Heart left ventricle (tissue), 16 donors: ENCODE measurements around the gene DYSF. TPM values are rescaled to one million over a fixed set of nuclear protein-coding genes. Genes with fewer than 3 reads are reported as not detected.

Experiments used
- ATAC-seq, 4 donors: fragments of 200-7000 bp; cut with Tn5 transposase; one replicate each; pipeline ENCODE4 v1.9.1; 2020 to 2022; ENCODE audit warnings: moderate library complexity in 4 of 4, mild to moderate bottlenecking in 3 of 4, moderate number of reproducible peaks in 1 of 4
- DNase-seq, 5 donors: peaks; one replicate each; pipeline ENCODE4 v3.0.0-alpha.2; 2020
- H3K27ac ChIP-seq, 12 donors: fragments of 200-600 bp; sonication (generic) in 4 of 12; one replicate each; pipeline versions ENCODE4 v1.5.0 to v1.8.0; 2016 to 2022; ENCODE audit warnings: mild to moderate bottlenecking in 2 of 12
- H3K27me3 ChIP-seq, 9 donors: fragments of 200-600 bp; sonication (generic) in 2 of 9; one replicate each; pipeline versions ENCODE4 v1.5.1 to v1.8.0; 2016 to 2022; ENCODE audit warnings: mild to moderate bottlenecking in 3 of 9
- H3K36me3 ChIP-seq, 9 donors: fragments of 200-600 bp; sonication (generic) in 2 of 9; one replicate each; pipeline versions ENCODE4 v1.5.0 to v1.8.0; 2018 to 2022; ENCODE audit warnings: mild to moderate bottlenecking in 2 of 9
- H3K4me1 ChIP-seq, 12 donors: fragments of 200-600 bp; sonication (generic) in 4 of 12; one replicate each; pipeline versions ENCODE4 v1.5.0 to v1.8.0; 2016 to 2022; ENCODE audit warnings: mild to moderate bottlenecking in 3 of 12
- H3K4me3 ChIP-seq, 12 donors: fragments of 200-600 bp; sonication (generic) in 4 of 12; one replicate each; pipeline versions ENCODE4 v1.5.0 to v1.8.0; 2017 to 2022; ENCODE audit warnings: mild to moderate bottlenecking in 9 of 12, moderate library complexity in 4 of 12
- H3K9me3 ChIP-seq, 12 donors: fragments of 200-600 bp; sonication (generic) in 4 of 12; one replicate each; pipeline versions ENCODE4 v1.5.0 to v1.8.0; 2016 to 2022; ENCODE audit warnings: mild to moderate bottlenecking in 1 of 12
- POLR2A ChIP-seq, 2 donors: fragments of 450-650 bp; IDR thresholded peaks; one replicate each; pipeline ENCODE4 v1.6.1; 2017; ENCODE audit warnings: antibody characterized with exemption in 2 of 2, mild to moderate bottlenecking in 2 of 2, moderate library complexity in 2 of 2
- WGBS, 4 donors: extraction: QIAGEN DNeasy Blood & Tissue Kit in 2 of 4; methylation state at CpG; one replicate each; pipeline versions ENCODE4 v1.1.5 to v1.1.7; 2013 to 2018; 5-methylcytosine and 5-hydroxymethylcytosine counted together
- intact Hi-C, 10 donors: fragments of 100-400 bp; cut with DNase I; formaldehyde crosslinking; loops; one replicate each; pipeline versions ENCODE4 v1.11.1 to v1.14.2; 2022
- polyA plus RNA-seq, 2 donors: library from polyadenylated mRNA; stranded (reverse); fragments of 200-250 nt; gene quantifications; one replicate each; pipeline ENCODE4 v1.2.3, GENCODE V29; 2013
- total RNA-seq, 9 donors: library from RNA; depleted of rRNA in 2 of 9; stranded (reverse); fragments of >200 nt in 2 of 9; fragmentation: NEBNext Ultra II Directional in 3 of 9; extraction: Animal tissue kit (Norgen Biotek cat#: 25700) in 3 of 9; gene quantifications; one replicate each; pipeline versions ENCODE4 v1.1.0 to v1.2.4, GENCODE V29; 2016 to 2023
- TF ChIP-seq, protein P1 (sequence below), 12 donors: fragments of 200-600 bp; sonication (generic) in 4 of 12; IDR thresholded peaks; one replicate each; pipeline versions ENCODE4 v1.5.0 to v1.8.0; 2018 to 2022; ENCODE audit warnings: antibody characterized with exemption in 12 of 12, mild to moderate bottlenecking in 5 of 12
- donor health status: ischemic (EF 13 %, LVEDD 7.1; RV severe dilation, severe dysfunction).
- donor health status: healthy with polysubstance abuse.
- donor health status: DM: no; HTN: yes; CAD: no.
- donor health status: DM: no; HTN: no; CAD: no.
- donor health status: ischemic (EF 25% LVEDD 6.9; RV normal size, moderate dysfunction).
- donor health status: ischemic (EF 25% LVEDD 5.7; RV mildly dilated, moderate dysfunction).
- donor health status: healthy.
- donor health status: DM: yes; HTN: yes; CAD: no.
- donor health status: ischemic (EF 35%, LVEDD 5.7; RV mildly dilated, moderate dysfunction).
- donor health status: nonischemic (EF 11% LVEDD 7.7; RV severe dilation, severe dysfunction).
- donor health status: DM: yes; HTN: yes; CAD: no.
- donor health status: PGD.
- donor health status: ischemic (EF 29% LVEDD 5.4; RV normal size, mild dysfunction).
- donor health status: nonischemic (EF 23%, LVEDD 6.1; RV moderate dilation, normal function).

The DYSF gene
- total and polyA plus RNA-seq, 11 donors: 25.5 to 99.9 (median 78.6) TPM

DNA sequence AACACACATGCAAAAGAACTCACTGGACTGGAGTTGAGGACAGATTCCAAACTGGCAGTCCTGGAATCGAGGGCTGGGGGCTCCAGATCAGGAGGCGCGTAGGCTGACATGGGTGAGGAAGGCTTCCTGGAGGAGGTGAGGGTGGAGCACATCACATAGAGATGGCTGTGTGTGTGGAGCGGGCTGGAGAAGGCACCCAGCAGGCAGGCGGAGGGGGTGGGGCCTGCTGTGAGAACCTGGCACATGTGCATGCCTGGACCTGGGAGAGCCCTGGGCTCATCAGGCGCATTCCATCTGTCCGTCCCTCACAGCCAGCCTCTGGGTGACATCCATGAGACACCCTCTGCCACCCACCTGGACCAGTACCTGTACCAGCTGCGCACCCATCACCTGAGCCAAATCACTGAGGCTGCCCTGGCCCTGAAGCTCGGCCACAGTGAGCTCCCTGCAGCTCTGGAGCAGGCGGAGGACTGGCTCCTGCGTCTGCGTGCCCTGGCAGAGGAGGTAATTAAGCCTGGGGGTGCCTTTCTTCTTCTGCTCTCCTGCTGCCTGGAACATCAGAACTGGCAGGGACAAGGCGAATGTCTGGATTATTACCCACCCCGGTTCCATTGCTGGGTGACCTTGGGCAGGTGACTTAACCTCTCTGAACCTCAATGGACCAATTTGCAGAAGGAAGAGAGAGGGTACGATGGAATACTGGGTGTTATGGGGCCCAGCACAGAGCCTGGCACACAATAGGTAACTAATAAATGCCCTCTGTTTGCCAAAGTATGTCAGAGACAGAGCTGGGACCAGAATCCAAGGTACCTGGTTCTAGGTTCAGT lies 108.3 kb downstream of the DYSF start:
- DNase-seq: peak in 1 of 5 donors; percentile 37
- intact Hi-C loops: no loop called here
- H3K4me3 ChIP-seq: no peak overlapping the region
- peaks cover 0 to 55% (median 18%) of the 10 kb centered on the region in 9 donors for H3K36me3 ChIP-seq
- H3K9me3 ChIP-seq: no peaks in the 10 kb centered on the region
- TF ChIP-seq, protein P1, sequence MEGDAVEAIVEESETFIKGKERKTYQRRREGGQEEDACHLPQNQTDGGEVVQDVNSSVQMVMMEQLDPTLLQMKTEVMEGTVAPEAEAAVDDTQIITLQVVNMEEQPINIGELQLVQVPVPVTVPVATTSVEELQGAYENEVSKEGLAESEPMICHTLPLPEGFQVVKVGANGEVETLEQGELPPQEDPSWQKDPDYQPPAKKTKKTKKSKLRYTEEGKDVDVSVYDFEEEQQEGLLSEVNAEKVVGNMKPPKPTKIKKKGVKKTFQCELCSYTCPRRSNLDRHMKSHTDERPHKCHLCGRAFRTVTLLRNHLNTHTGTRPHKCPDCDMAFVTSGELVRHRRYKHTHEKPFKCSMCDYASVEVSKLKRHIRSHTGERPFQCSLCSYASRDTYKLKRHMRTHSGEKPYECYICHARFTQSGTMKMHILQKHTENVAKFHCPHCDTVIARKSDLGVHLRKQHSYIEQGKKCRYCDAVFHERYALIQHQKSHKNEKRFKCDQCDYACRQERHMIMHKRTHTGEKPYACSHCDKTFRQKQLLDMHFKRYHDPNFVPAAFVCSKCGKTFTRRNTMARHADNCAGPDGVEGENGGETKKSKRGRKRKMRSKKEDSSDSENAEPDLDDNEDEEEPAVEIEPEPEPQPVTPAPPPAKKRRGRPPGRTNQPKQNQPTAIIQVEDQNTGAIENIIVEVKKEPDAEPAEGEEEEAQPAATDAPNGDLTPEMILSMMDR (IDR thresholded peaks at IDR 0.05): no peak
- TF ChIP-seq POLR2A (IDR thresholded peaks at IDR 0.05): no peak
- no peak for ATAC-seq
- H3K4me1 ChIP-seq: peaks cover 0 to 5% (median 0%) of the 10 kb centered on the region in 12 donors
- no peaks in the 10 kb centered on the region for H3K27me3 ChIP-seq
- H3K27ac ChIP-seq: no peak overlapping the region
- WGBS, 4 donors: 94 to 95% (median 95%) methylated on average over 11 to 15 of the region's 15 CpGs

DNA sequence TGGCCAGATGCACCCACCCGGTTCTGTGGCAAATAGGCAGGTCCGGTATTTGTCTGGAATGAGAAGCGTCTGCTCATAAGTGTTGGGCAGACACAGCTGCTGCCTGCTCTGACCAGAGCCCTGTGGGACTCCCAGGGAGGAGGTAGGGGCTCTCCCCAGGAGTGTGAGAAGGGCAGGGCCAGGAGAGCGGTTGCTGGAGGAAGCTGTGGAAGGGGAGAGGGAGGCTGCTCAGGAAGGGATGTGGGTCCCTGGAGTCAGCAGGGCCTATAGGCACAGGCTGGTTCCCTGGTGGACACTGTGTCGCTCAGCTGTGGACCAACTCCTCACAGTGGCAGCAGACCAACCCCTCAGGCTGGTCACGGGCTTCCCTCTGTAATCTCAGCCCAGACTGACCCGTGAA lies 109.2 kb downstream of the DYSF start:
- Histone ChIP-seq H3K27me3 (no peaks in the 10 kb centered on the region), H3K36me3 (peaks cover 0 to 51% (median 14%) of the 10 kb centered on the region in 9 donors), H3K9me3 (no peaks in the 10 kb centered on the region), H3K4me3 (no peak overlapping the region), H3K27ac (no peak overlapping the region), H3K4me1 (peaks cover 0 to 5% (median 0%) of the 10 kb centered on the region in 12 donors)
- DNase-seq (peak in 1 of 5 donors; percentile 25), ATAC-seq (no peak)
- WGBS, 4 donors: 80 to 90% (median 82%) methylated on average over 7 of the region's 7 CpGs
- TF ChIP-seq, protein P1 (IDR thresholded peaks at IDR 0.05): no peak
- no peak for TF ChIP-seq POLR2A (IDR thresholded peaks at IDR 0.05)
- intact Hi-C loops: no loop called here

GRCh38 chr2:71563872-71564271 lies 110.5 kb downstream of the DYSF start:
- no peaks in the 10 kb centered on the region for H3K27me3 ChIP-seq
- H3K36me3 ChIP-seq: peaks cover 0 to 61% (median 21%) of the 10 kb centered on the region in 9 donors
- no peaks in the 10 kb centered on the region for H3K4me1 ChIP-seq
- ATAC-seq (peak in 1 of 4 donors; percentile 4), DNase-seq (peak in 1 of 5 donors; percentile 42)
- intact Hi-C loops: no loop called here
- no peak overlapping the region for H3K27ac ChIP-seq
- H3K4me3 ChIP-seq: no peak overlapping the region
- WGBS, 4 donors: 95 to 96% (median 95%) methylated on average over 10 to 11 of the region's 11 CpGs
- TF ChIP-seq, protein P1 (IDR thresholded peaks at IDR 0.05): no peak
- TF ChIP-seq POLR2A (IDR thresholded peaks at IDR 0.05): no peak
- no peaks in the 10 kb centered on the region for H3K9me3 ChIP-seq

DNA sequence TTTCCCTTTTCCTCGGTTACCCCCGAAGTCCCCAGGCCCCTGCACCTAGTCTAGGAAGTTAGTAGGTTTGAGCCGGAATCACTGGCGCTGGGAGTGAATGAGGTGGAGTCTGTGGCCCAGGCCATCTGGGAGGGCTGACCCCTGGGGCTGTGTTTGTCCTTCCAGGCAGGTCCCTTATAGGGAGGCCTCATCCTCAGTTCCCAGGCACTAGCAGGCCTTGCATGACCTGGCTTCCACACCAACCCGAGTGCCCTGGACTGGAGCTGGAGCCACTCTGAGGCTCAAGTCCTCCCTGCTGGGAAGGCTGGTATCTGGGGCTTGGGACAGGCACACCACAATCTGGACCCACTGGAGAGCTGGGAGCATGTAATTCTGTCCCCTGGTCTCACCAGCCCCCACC lies 111.0 kb downstream of the DYSF start:
- no peak for TF ChIP-seq POLR2A (IDR thresholded peaks at IDR 0.05)
- TF ChIP-seq, protein P1 (IDR thresholded peaks at IDR 0.05): no peak
- no peaks in the 10 kb centered on the region for H3K9me3 ChIP-seq
- no peak overlapping the region for H3K27ac ChIP-seq
- 90 to 93% (median 92%) methylated on average over 4 to 5 of the region's 5 CpGs for WGBS, 4 donors
- ATAC-seq: peak in 1 of 4 donors; percentile 23
- H3K4me3 ChIP-seq: no peak overlapping the region
- H3K36me3 ChIP-seq: peaks cover 0 to 61% (median 25%) of the 10 kb centered on the region in 9 donors
- peak in 1 of 5 donors; percentile 23 for DNase-seq
- H3K27me3 ChIP-seq: no peaks in the 10 kb centered on the region
- intact Hi-C loops: no loop called here
- no peaks in the 10 kb centered on the region for H3K4me1 ChIP-seq
